Measurements from ENCODE around the gene CHSY1. TPM values are rescaled to one million over a fixed set of nuclear protein-coding genes. Genes with fewer than 3 reads are reported as not detected.

CHSY1 gene
- polyA plus RNA-seq, 2 of the 4 experiments (the other 2 are of a cell fraction): 16.0 to 28.1 TPM

DNA sequence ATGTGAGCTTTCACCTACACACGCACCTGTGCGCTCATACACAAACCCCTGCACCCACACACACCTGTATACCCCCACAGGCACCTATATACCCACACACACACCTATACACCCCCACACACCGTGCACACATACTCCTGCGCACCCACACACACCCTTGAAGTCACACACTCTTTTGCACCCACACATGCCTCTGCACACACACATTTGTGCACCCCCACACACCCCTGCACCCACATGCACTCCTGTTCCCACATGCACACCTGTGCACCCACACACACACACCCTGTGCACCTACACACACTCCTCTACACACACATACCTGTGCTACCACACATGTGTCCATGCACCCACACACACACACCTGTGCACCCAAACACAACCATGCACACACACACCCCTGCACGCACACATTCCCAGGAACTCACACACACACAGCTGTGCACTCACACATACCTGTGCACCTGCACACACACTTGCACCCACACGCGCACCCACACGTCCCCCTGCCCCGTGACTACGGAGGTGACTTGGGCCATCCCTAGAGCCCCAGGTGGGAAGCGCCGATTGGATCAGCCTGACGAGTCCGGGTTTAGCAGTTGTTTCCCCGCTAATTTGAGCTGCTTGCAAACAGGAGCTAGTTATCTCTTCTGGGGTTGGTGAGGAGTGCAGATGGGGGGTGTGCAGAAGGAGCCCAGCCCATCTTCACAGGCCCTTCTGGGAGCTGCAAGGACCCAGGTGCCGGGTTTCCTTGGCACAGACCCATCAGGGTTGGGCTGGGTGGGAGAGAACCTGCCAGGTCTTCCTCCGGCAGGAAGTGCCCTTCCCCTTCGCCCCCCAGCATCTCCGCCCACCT, 97.8 kb downstream of the CHSY1 start:
- no peaks in the 10 kb centered on the region for H3K4me1 ChIP-seq
- no peak for TF ChIP-seq FOXS1 (CRISPR knock-in tag; IDR thresholded peaks at IDR 0.05)
- no peak for TF ChIP-seq BHLHE40 (IDR thresholded peaks at IDR 0.05; ENCODE audit: low read depth, low read length)
- TF ChIP-seq GATA3 (IDR thresholded peaks at IDR 0.05; ENCODE audit: borderline replicate concordance): no peak
- TF ChIP-seq, protein P1, sequence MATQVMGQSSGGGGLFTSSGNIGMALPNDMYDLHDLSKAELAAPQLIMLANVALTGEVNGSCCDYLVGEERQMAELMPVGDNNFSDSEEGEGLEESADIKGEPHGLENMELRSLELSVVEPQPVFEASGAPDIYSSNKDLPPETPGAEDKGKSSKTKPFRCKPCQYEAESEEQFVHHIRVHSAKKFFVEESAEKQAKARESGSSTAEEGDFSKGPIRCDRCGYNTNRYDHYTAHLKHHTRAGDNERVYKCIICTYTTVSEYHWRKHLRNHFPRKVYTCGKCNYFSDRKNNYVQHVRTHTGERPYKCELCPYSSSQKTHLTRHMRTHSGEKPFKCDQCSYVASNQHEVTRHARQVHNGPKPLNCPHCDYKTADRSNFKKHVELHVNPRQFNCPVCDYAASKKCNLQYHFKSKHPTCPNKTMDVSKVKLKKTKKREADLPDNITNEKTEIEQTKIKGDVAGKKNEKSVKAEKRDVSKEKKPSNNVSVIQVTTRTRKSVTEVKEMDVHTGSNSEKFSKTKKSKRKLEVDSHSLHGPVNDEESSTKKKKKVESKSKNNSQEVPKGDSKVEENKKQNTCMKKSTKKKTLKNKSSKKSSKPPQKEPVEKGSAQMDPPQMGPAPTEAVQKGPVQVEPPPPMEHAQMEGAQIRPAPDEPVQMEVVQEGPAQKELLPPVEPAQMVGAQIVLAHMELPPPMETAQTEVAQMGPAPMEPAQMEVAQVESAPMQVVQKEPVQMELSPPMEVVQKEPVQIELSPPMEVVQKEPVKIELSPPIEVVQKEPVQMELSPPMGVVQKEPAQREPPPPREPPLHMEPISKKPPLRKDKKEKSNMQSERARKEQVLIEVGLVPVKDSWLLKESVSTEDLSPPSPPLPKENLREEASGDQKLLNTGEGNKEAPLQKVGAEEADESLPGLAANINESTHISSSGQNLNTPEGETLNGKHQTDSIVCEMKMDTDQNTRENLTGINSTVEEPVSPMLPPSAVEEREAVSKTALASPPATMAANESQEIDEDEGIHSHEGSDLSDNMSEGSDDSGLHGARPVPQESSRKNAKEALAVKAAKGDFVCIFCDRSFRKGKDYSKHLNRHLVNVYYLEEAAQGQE (IDR thresholded peaks at IDR 0.05): no peak
- no peak for TF ChIP-seq EHF (CRISPR knock-in tag; IDR thresholded peaks at IDR 0.05)
- TF ChIP-seq POLR2AphosphoS2 (conservative IDR thresholded peaks at IDR 0.05; ENCODE audit: low read length): no peak
- TF ChIP-seq EHMT2 (IDR thresholded peaks at IDR 0.05; ENCODE audit: low read depth): no peak
- TF ChIP-seq, protein P2, sequence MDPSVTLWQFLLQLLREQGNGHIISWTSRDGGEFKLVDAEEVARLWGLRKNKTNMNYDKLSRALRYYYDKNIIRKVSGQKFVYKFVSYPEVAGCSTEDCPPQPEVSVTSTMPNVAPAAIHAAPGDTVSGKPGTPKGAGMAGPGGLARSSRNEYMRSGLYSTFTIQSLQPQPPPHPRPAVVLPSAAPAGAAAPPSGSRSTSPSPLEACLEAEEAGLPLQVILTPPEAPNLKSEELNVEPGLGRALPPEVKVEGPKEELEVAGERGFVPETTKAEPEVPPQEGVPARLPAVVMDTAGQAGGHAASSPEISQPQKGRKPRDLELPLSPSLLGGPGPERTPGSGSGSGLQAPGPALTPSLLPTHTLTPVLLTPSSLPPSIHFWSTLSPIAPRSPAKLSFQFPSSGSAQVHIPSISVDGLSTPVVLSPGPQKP (IDR thresholded peaks at IDR 0.05; ENCODE audit: low read depth, low read length): no peak
- no peak for TF ChIP-seq TFCP2L1 (CRISPR knock-in tag; IDR thresholded peaks at IDR 0.05)
- TF ChIP-seq SREBF2 (IDR thresholded peaks at IDR 0.05): no peak
- no peak for TF ChIP-seq MAZ (IDR thresholded peaks at IDR 0.05; ENCODE audit: borderline replicate concordance, low read depth, low read length)
- no peak for TF ChIP-seq MYC (IDR thresholded peaks at IDR 0.05; ENCODE audit: borderline replicate concordance, low read length)
- no peaks in the 10 kb centered on the region for H3K9me3 ChIP-seq
- FAIRE-seq (no peak), DNase-seq (ENCODE audit: low read depth in 1 of 2, low spot score in 1 of 2) (no peak), ATAC-seq (no peak)
- H3K27ac ChIP-seq: no peak overlapping the region
- ChIA-PET CTCF (interaction anchor here (1.2 to 1.4 kb wide), 4 partner anchors 16 to 140 kb away, joined by 3 to 5 read pairs (median 4); no protein-coding TSS in a partner anchor), POLR2A (no interaction called here)
- H3K4me3 ChIP-seq: no peak overlapping the region
- H3K4me2 ChIP-seq: no peak overlapping the region
- 85% methylated on average over 19 of the region's 19 CpGs for WGBS (ENCODE audit: missing lambda C conversion rate)

DNA sequence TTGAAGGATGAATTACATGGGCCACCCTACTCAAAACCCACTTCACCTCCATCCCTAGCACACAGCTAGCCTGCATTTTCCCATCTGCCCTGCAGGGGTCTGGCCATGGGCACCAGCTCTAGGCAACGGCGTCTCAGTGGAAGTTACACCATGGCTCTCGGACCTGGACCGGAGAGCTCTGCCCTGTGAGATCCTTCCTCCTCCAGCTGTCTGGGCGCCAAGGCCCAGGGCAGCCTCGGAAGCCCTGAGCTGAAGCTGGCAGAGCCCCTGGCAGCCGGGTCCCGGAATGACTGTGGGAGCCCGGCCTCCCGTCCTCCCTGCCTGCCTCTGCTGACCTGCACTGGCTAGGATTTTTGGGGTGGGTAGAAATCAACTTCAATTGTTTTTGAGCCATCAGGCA, 98.9 kb downstream of the CHSY1 start:
- DNase-seq (ENCODE audit: low read depth in 1 of 2, low spot score in 1 of 2) (peak; percentile 45 to 48), ATAC-seq (peak; percentile 83 to 93), FAIRE-seq (no peak)
- H3K9me3 ChIP-seq: no peaks in the 10 kb centered on the region
- H3K4me1 ChIP-seq: no peaks in the 10 kb centered on the region
- ChIA-PET POLR2A (no interaction called here), CTCF (interaction anchor here (0.8 to 1.4 kb wide), 7 partner anchors 9 to 139 kb away, joined by 3 to 4 read pairs (median 3); no protein-coding TSS in a partner anchor)
- H3K4me2 ChIP-seq: no peak overlapping the region
- 72% methylated on average over 10 of the region's 10 CpGs for WGBS (ENCODE audit: missing lambda C conversion rate)
- TF ChIP-seq, protein P3, sequence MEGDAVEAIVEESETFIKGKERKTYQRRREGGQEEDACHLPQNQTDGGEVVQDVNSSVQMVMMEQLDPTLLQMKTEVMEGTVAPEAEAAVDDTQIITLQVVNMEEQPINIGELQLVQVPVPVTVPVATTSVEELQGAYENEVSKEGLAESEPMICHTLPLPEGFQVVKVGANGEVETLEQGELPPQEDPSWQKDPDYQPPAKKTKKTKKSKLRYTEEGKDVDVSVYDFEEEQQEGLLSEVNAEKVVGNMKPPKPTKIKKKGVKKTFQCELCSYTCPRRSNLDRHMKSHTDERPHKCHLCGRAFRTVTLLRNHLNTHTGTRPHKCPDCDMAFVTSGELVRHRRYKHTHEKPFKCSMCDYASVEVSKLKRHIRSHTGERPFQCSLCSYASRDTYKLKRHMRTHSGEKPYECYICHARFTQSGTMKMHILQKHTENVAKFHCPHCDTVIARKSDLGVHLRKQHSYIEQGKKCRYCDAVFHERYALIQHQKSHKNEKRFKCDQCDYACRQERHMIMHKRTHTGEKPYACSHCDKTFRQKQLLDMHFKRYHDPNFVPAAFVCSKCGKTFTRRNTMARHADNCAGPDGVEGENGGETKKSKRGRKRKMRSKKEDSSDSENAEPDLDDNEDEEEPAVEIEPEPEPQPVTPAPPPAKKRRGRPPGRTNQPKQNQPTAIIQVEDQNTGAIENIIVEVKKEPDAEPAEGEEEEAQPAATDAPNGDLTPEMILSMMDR (IDR thresholded peaks at IDR 0.05): peak; percentile 14; the same call in 2 of the 3 replicates
- TF ChIP-seq RAD21 (conservative IDR thresholded peaks at IDR 0.05 in 1 of 2, IDR thresholded peaks at IDR 0.05 in 1 of 2): peak in 1 of 2 experiments; percentile 26; a peak in 1 of 5 replicates
- TF ChIP-seq, protein P1 (IDR thresholded peaks at IDR 0.05): no peak
- H3K27ac ChIP-seq: no peak overlapping the region
- H3K4me3 ChIP-seq: no peak overlapping the region

Measured in A549 (cell line).